Activated B cell treated with CpG ODN at 0.5 μM for 24 hours (primary cell): ENCODE data around the gene CH25H. TPM values are rescaled to one million over a fixed set of nuclear protein-coding genes. Genes with fewer than 3 reads are reported as not detected.
"Not testable (repeated sequence)": the region's sequence is repeated elsewhere in the genome, so short reads cannot be mapped to it uniquely, and the experiment has no call there.

ENCODE experiments used
- ATAC-seq: fragments of 200-7000 bp; cut with Tn5 transposase; one replicate; pipeline ENCODE4 v1.10.0; 2021; ENCODE audit warnings: low read depth, mild to moderate bottlenecking, moderate library complexity
- CTCF ChIA-PET: fragments of 350-600 bp; sonication (Branson Sonifier 250); formaldehyde crosslinking; loops from one replicate; lab custom pipeline; 2021; ENCODE audit warnings: antibody characterized with exemption; lab: Charles Lee
- POLR2A ChIA-PET: fragments of 350-600 bp; sonication (Branson Sonifier 250); formaldehyde crosslinking; loops from one replicate; lab custom pipeline; 2021; ENCODE audit warnings: antibody characterized with exemption; lab: Charles Lee
- DNase-seq: peaks from one replicate; pipeline ENCODE4 v3.0.0; 2022
- H3K27ac Mint-ChIP-seq: one replicate; pipeline ENCODE4 v1.8.0; 2020; ENCODE audit warnings: mixed read lengths
- H3K27me3 Mint-ChIP-seq: one replicate; pipeline ENCODE4 v1.8.0; 2021; ENCODE audit warnings: mixed read lengths
- H3K36me3 Mint-ChIP-seq: one replicate; pipeline ENCODE4 v1.8.0; 2021; ENCODE audit warnings: low read depth, mixed read lengths
- H3K4me1 Mint-ChIP-seq: one replicate; pipeline ENCODE4 v1.8.0; 2021; ENCODE audit warnings: mixed read lengths
- H3K4me3 Mint-ChIP-seq: one replicate; pipeline ENCODE4 v1.8.0; 2020; ENCODE audit warnings: mild to moderate bottlenecking, mixed read lengths
- H3K9me3 Mint-ChIP-seq: one replicate; pipeline ENCODE4 v1.8.0; 2020; ENCODE audit warnings: mixed read lengths
- CTCF ChIP-seq: fragments of 200-600 bp; IDR thresholded peaks from one replicate; pipeline ENCODE4 v1.8.0; 2022; ENCODE audit warnings: antibody characterized with exemption, mild to moderate bottlenecking
- intact Hi-C: fragments of 100-400 bp; cut with micrococcal nuclease; formaldehyde crosslinking; loops from one replicate; pipeline ENCODE4 v1.15.1; 2024
- total RNA-seq: library from RNA; stranded (reverse); gene quantifications from 2 replicates; pipeline ENCODE4 v1.2.3, GENCODE V29; 2022

Gene CH25H
- total RNA-seq, 1 donor from 2014 or later = not detected

GRCh38 chr10:89175816-89176215, 31.3 kb downstream of the CH25H start:
- no peaks in the 10 kb centered on the region for H3K9me3 Mint-ChIP-seq
- no peaks in the 10 kb centered on the region for H3K36me3 Mint-ChIP-seq
- TF ChIP-seq CTCF = no peak
- H3K27ac Mint-ChIP-seq = no peak overlapping the region
- no peak for ATAC-seq
- intact Hi-C loops = no loop called here
- ChIA-PET POLR2A (no interaction called here), CTCF (no interaction called here)
- H3K27me3 Mint-ChIP-seq = peaks cover 13% of the 10 kb centered on the region
- no peak overlapping the region for H3K4me3 Mint-ChIP-seq
- no peak for DNase-seq
- H3K4me1 Mint-ChIP-seq = no peaks in the 10 kb centered on the region

GRCh38 chr10:89173075-89173474, 34.0 kb downstream of the CH25H start:
- no peaks in the 10 kb centered on the region for H3K9me3 Mint-ChIP-seq

GRCh38 chr10:89171996-89172395, 35.1 kb downstream of the CH25H start:
- CTCF ChIA-PET = no interaction called here
- Mint-ChIP-seq H3K27me3 (peaks cover 12% of the 10 kb centered on the region), H3K4me3 (no peak overlapping the region), H3K4me1 (no peaks in the 10 kb centered on the region), H3K9me3 (no peaks in the 10 kb centered on the region), H3K36me3 (no peaks in the 10 kb centered on the region), H3K27ac (no peak overlapping the region)
- ATAC-seq (no peak), DNase-seq (no peak)
- intact Hi-C loops = no loop called here
- POLR2A ChIA-PET = no interaction called here
- no peak for TF ChIP-seq CTCF

More at GRCh38 chr10:89173075-89173474, 34.0 kb downstream of the CH25H start:
- peaks cover 12% of the 10 kb centered on the region for H3K27me3 Mint-ChIP-seq
- TF ChIP-seq CTCF = no peak
- no peaks in the 10 kb centered on the region for H3K36me3 Mint-ChIP-seq
- H3K4me3 Mint-ChIP-seq = no peak overlapping the region
- no peak for ATAC-seq
- intact Hi-C loops = no loop called here
- no peak overlapping the region for H3K27ac Mint-ChIP-seq
- no peak for DNase-seq
- H3K4me1 Mint-ChIP-seq = no peaks in the 10 kb centered on the region
- CTCF ChIA-PET = no interaction called here
- POLR2A ChIA-PET = no interaction called here

GRCh38 chr10:89171263-89171872, 35.7 kb downstream of the CH25H start:
- ATAC-seq (no peak), DNase-seq (no peak)
- Mint-ChIP-seq H3K4me1 (no peaks in the 10 kb centered on the region), H3K27me3 (peaks cover 12% of the 10 kb centered on the region), H3K4me3 (no peak overlapping the region), H3K27ac (no peak overlapping the region), H3K36me3 (no peaks in the 10 kb centered on the region), H3K9me3 (no peaks in the 10 kb centered on the region)
- ChIA-PET CTCF (no interaction called here), POLR2A (no interaction called here)
- intact Hi-C loops = no loop called here
- TF ChIP-seq CTCF = no peak

- ATAC-seq, POLR2A ChIA-PET, H3K36me3 Mint-ChIP-seq, intact Hi-C loops, H3K27ac Mint-ChIP-seq, DNase-seq, H3K4me3 Mint-ChIP-seq, H3K9me3 Mint-ChIP-seq, CTCF ChIA-PET: not testable (repeated sequence)
- Mint-ChIP-seq H3K27me3 (peaks cover 18% of the 10 kb centered on the region), H3K4me1 (peaks cover 11% of the 10 kb centered on the region)
These were observed 38.7 kb downstream of the CH25H start for GRCh38 chr10:89168354-89168900.
